Naive B cell (primary cell): ENCODE measurements around the gene SAP25. TPM values are rescaled to one million over a fixed set of nuclear protein-coding genes. Genes with fewer than 3 reads are reported as not detected.
A peak's percentile ranks its signal among the peaks of the same experiment; 100 is the strongest.

Source experiments
- ATAC-seq, 2 donors: fragments of 150-1000 bp; cut with Tn5 transposase; 2 replicates each; pipeline ENCODE4 v1.10.0; 2021; ENCODE audit warnings: low read depth in 2 of 2, mild to moderate bottlenecking in 2 of 2, moderate library complexity in 2 of 2
- DNase-seq: peaks from one replicate; pipeline ENCODE4 v3.0.0; 2022
- H3K27ac Mint-ChIP-seq, 6 donors: one replicate each; pipeline ENCODE4 v1.8.0; 2020 to 2022; ENCODE audit warnings: mild to moderate bottlenecking in 6 of 6, mixed read lengths in 6 of 6, moderate library complexity in 5 of 6, inconsistent platforms in 2 of 6
- H3K27me3 Mint-ChIP-seq, 3 donors: one replicate each; pipeline ENCODE4 v1.8.0; 2021 to 2022; ENCODE audit warnings: mixed read lengths in 3 of 3, mild to moderate bottlenecking in 1 of 3
- H3K36me3 Mint-ChIP-seq, 2 donors: one replicate each; pipeline ENCODE4 v1.8.0; 2020 to 2022; ENCODE audit warnings: mixed read lengths in 2 of 2, inconsistent platforms in 1 of 2, mild to moderate bottlenecking in 1 of 2
- H3K4me1 Mint-ChIP-seq, 3 donors: one replicate each; pipeline ENCODE4 v1.8.0; 2020 to 2022; ENCODE audit warnings: mixed read lengths in 3 of 3, inconsistent platforms in 1 of 3, mild to moderate bottlenecking in 1 of 3, moderate library complexity in 1 of 3
- H3K4me3 Mint-ChIP-seq, 8 donors: one replicate each; pipeline ENCODE4 v1.8.0; 2020 to 2022; ENCODE audit warnings: mild to moderate bottlenecking in 8 of 8, mixed read lengths in 8 of 8, moderate library complexity in 8 of 8, inconsistent platforms in 2 of 8
- H3K9me3 Mint-ChIP-seq, 7 donors: one replicate each; pipeline ENCODE4 v1.8.0; 2020 to 2022; ENCODE audit warnings: mixed read lengths in 7 of 7, mild to moderate bottlenecking in 5 of 7, inconsistent platforms in 2 of 7, moderate library complexity in 1 of 7
- polyA plus RNA-seq, 6 donors: library from polyadenylated mRNA; unstranded; fragments of 300-500 nt; fragmentation: Illumina TruSeq; gene quantifications; one replicate each; pipeline ENCODE4 v1.2.3, GENCODE V29; 2021; ENCODE audit warnings: low read depth in 6 of 6

SAP25 gene
- polyA plus RNA-seq: not detected

DNA sequence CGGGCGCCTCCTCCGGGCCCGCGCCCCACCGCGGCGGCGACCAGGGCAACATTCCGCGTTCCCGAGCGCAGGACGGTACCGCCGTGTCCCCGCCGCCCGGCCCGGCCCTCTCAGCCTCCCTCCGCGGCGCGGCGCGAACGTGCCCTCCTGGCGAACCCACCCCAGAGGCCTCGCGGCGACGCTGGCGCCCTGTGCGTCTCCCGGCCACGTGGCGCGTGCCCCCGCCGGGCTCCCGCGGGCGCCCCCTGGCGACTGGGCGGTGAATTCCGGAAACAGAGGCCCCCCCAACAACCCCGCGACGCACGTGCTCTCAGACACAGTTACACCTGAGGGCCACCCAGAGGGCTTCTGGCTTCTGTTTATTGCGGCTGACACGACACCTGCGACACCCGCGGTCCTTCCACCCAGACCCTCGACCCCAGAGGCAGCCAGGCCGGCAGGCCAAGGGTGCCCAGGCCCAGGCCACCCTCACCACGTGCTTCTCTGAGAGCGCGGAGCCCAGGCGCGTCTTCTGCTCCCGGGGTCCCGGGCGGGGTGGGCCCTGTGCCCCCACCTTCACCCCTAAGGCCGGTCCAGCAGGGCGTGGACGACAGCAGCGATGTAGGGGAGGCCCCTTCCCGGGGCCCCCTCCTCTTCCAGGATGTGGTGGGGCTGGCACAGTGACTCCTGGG lies at the start of gene SAP25:
Gene SAP25, minus strand, starts transcription at position 210 of the 671 bp plus-strand sequence. Its CDS starts 158 bp downstream, at position 52.
- Mint-ChIP-seq H3K9me3 (no peaks in the 10 kb centered on the region), H3K4me3 (no peak within 1 kb of the TSS), H3K27ac (peak within 1 kb of the TSS in 1 of 6 donors; percentile 71), H3K36me3 (peaks cover 0 to 21% of the 10 kb centered on the region in 2 donors), H3K27me3 (no peaks in the 10 kb centered on the region), H3K4me1 (peaks cover 14 to 32% (median 22%) of the 10 kb centered on the region in 3 donors)
- DNase-seq (no peak), ATAC-seq (no peak)

DNA sequence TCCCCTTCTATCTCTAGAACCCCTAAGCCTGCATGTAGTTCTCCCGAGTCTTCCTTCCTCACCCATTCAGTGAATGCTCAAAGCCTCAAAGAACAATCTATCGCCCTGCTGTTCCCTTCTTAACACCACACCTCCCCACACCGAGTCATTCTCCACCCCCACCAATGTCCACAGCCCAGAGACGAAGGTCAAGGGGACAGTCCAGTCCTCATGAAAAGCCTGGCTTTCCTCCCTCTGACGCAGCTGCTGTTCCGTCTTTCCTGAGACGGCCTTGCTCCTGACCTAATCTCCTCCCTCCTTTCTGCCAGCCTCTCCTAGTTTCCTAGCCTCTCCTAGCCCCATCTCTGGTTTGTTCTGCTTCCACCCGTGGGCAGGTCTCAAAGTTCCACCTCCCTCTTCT lies 47.9 kb upstream of the SAP25 start:
- H3K9me3 Mint-ChIP-seq: no peaks in the 10 kb centered on the region

DNA sequence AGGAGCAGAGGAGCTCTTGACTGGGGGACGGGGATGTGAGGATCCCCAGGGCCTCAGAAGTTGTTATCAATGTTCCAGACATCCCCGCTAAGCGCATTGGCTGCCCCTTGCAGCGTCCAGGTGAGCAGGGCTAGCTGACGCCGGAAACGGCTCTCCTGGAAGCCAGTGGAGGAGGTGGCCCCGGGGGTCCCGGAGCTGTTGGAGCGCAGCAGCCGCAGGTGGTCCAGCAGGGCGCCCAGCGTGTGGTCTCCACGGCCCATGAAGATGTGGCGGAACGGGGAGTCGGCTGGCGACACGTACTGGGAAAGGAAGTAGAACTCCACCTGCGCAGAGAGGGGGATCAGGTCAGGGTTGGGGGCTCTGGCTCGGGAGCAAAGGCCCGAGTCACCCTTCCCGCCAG lies 47.1 kb upstream of the SAP25 start:
- Mint-ChIP-seq H3K4me3 (no peak overlapping the region), H3K27ac (peak overlapping the region in 1 of 6 donors; percentile 18), H3K9me3 (no peaks in the 10 kb centered on the region), H3K4me1 (peaks cover 0 to 7% (median 2%) of the 10 kb centered on the region in 3 donors), H3K36me3 (no peaks in the 10 kb centered on the region), H3K27me3 (no peaks in the 10 kb centered on the region)
- DNase-seq: no peak
- ATAC-seq: no peak

More for the DNA sequence above, 47.9 kb upstream of the SAP25 start:
- Mint-ChIP-seq H3K4me3 (no peak overlapping the region), H3K36me3 (no peaks in the 10 kb centered on the region), H3K27me3 (no peaks in the 10 kb centered on the region), H3K4me1 (peaks cover 0 to 14% (median 8%) of the 10 kb centered on the region in 3 donors), H3K27ac (peak overlapping the region in 1 of 6 donors; percentile 73)
- no peak for DNase-seq
- ATAC-seq: no peak

DNA sequence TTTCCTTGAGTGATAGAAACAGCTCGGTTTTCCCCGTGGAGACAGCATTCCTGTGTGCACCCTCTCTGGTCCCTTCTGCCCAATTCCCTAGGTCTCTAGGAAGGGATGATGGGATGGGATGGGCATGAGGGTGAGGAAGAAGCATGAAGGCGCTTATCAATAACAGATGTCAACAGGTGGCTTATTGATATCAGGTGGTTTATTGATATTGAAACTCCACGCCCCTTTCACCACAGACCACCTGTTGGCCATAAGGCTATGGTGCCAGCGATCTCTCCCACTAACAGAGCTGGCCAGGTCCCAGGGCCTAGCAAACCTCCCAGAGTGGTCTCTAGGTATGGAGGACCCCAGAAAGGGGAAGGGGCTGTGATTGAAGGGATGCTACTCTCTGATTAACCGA lies 46.5 kb upstream of the SAP25 start:
- ATAC-seq (no peak), DNase-seq (no peak)
- Mint-ChIP-seq H3K27ac (no peak overlapping the region), H3K27me3 (no peaks in the 10 kb centered on the region), H3K36me3 (no peaks in the 10 kb centered on the region), H3K4me1 (peaks cover 0 to under 1% (median 0%) of the 10 kb centered on the region in 3 donors), H3K9me3 (no peaks in the 10 kb centered on the region), H3K4me3 (no peak overlapping the region)

DNA sequence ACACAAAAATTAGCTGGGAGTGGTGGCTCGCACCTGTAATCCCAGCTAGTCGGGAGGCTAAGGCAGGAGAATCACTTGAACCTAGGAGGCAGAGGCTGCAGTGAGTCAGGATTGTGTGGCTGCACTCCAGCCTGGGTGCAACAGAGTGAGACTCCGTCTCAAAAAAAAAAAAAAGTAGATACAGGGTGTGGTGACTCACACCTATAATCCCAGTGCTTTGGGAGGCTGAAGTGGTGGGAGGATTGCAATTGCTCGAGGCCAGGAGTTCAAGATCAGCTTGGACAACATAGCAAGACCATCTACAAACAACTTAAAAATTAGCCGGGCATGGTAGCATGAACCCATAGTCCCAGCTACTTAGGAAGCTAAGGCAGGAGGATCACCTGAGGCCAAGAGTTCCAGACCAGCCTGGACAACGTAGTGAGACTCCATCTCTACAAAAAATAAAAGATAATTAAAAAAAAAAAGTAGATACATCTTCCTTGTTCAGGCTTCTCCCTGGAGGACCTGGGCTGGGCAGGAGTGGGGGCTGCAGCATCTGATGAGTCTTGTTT lies 40.7 kb upstream of the SAP25 start:
- H3K36me3 Mint-ChIP-seq: no peaks in the 10 kb centered on the region
- H3K4me3 Mint-ChIP-seq: peak overlapping the region in 1 of 8 donors; percentile 16
- no peaks in the 10 kb centered on the region for H3K9me3 Mint-ChIP-seq
- ATAC-seq (no peak), DNase-seq (no peak)
- no peak overlapping the region for H3K27ac Mint-ChIP-seq
- no peaks in the 10 kb centered on the region for H3K27me3 Mint-ChIP-seq
- peaks cover 14 to 27% (median 20%) of the 10 kb centered on the region in 3 donors for H3K4me1 Mint-ChIP-seq

DNA sequence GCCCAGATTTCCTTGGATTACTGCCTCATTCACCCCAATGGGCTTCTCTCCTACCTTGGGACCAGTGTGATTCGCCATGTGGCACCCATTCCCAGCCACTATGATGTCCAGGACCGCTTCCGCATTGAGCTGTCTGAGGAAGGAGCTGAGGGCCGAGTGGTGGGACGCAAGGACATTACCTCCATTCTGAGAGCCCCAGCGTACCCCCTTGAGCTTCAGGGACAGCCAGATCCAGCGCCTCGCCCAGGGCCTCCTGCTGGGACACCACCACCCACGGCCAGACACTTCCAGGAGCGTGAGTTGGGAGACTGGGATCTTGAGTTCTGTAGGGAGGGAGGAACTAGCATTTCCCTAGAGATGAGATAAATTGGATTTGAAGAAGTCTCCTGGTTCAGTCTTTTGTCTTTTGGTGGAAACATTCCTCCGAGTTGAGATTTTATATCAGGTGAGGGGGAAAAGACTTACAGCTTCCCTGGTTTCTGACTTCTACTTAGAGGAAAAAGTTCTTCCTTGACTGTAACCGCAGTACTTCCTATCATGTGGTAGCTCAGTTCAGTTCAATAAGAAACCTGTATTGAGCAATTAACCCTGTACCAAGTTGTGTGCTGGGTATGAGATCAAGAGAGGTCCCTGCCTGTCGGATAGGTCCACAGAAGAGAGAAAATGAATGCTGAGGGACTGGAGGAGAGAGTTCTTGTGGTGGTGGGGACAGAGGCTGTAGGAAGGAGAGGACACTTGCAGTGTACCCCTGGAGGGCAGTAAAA lies 39.9 kb upstream of the SAP25 start:
- H3K27ac Mint-ChIP-seq: peak overlapping the region in 3 of 6 donors; percentile 36 to 96 (median 63)
- DNase-seq (no peak), ATAC-seq (no peak)
- no peaks in the 10 kb centered on the region for H3K36me3 Mint-ChIP-seq
- H3K4me1 Mint-ChIP-seq: peaks cover 14 to 27% (median 20%) of the 10 kb centered on the region in 3 donors
- H3K27me3 Mint-ChIP-seq: no peaks in the 10 kb centered on the region
- peak overlapping the region; percentile 47 to 100 (median 88) for H3K4me3 Mint-ChIP-seq
- no peaks in the 10 kb centered on the region for H3K9me3 Mint-ChIP-seq

DNA sequence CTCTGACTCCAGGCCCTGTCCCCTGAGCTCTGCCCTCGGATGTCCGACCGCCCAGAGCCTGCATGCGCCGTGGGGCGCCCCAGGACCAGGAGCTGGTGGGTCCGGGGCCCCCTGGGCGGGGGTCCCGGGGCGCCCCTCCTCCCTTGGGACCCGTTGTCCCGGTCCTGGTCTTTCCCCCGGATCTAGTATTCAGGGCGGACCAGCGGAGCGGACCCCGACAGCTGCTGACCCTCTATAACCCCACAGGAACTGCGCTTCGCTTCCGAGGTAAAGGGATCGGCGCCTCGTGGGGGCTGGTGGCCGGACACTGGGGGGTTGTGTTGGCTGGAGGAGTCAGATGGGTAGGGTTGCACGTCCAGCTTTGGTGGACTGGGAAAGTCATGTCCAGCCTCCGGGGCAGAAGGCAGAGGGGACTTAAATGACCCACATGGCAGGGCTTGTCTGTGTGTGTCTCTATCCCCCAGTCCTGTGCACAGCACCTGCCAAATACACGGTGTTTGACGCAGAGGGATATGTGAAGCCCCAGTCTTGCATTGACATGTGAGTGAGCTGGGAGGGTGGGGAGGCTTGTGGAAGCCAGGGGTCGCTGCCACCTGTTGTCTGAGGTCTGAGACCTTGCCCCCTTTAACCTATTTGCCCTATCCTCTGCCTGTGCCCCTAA lies 39.2 kb upstream of the SAP25 start:
- H3K9me3 Mint-ChIP-seq: no peaks in the 10 kb centered on the region
- DNase-seq: peak; percentile 17
- no peaks in the 10 kb centered on the region for H3K27me3 Mint-ChIP-seq
- H3K4me1 Mint-ChIP-seq: peaks cover 14 to 27% (median 21%) of the 10 kb centered on the region in 3 donors
- ATAC-seq: no peak
- peak overlapping the region; percentile 81 to 100 (median 98) for H3K4me3 Mint-ChIP-seq
- H3K36me3 Mint-ChIP-seq: no peaks in the 10 kb centered on the region
- peak overlapping the region in 5 of 6 donors; percentile 62 to 96 (median 83) for H3K27ac Mint-ChIP-seq

DNA sequence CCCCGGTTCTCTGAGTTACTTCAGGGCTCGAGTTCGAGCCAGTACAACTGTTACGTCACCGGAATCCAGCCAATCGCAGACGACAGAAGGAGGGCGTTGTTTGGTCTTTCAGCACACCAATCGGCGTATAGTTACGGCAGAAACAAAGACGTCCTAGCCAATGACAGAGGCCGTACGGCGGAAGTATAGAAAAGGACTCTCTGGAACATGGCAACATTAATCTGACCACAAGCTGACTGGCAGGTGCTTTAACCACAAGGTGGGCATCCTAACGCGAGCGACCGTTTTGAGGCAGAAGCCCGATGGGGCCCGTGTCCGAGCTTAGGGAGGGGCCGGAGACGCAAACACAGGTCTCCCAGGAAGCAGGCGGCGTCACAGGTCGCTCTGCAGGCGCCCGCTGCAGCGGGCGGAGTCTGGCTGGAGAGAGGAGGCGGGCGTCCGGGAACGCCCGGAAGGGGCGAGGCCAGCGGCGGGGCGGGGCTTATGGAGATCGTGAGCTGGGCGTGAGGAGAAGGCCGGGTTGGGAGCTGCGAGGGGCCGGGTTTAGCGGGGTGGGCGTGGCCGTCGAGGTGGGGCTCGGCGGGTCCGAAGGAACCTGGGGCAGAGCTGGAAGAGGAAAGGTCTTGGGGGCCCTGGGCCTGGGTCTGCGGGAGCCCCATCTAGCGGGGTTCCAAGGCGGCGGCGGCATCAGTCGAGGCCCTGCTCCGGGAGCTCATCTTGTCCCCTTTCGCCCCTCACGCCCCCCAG lies 38.5 kb upstream of the SAP25 start, which contains the start of gene MOSPD3:
Gene MOSPD3, plus strand, starts transcription at position 558 of the 747 bp plus-strand sequence. CDS start 252 bp downstream, outside the sequence.
- Mint-ChIP-seq H3K36me3 (no peaks in the 10 kb centered on the region), H3K9me3 (no peaks in the 10 kb centered on the region), H3K4me1 (peaks cover 18 to 27% (median 24%) of the 10 kb centered on the region in 3 donors), H3K27me3 (no peaks in the 10 kb centered on the region), H3K4me3 (peak within 1 kb of the TSS; percentile 97 to 100 (median 99)), H3K27ac (peak within 1 kb of the TSS; percentile 96 to 100 (median 100))
- ATAC-seq: peak; percentile 86 to 87
- peak; percentile 99 for DNase-seq

DNA sequence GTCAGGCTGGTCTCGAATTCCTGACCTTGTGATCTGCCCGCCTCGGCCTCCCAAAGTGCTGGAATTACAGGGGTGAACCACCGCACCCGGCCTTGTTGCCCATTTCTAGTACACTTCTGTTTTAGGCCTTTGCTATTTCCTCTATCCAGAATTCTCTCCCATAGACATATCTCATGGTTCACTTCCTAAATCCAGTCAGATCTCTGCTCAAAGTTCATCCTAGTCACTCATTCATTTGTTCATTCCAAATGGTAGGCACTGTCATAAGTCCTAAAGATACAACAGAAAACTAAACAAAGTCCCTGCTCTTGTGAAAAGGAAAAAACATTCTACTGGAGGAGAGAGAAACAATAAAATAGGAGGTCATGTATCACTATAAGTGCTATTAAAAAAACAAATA lies 36.3 kb upstream of the SAP25 start:
- no peak for DNase-seq
- H3K27me3 Mint-ChIP-seq: no peaks in the 10 kb centered on the region
- peak overlapping the region in 3 of 8 donors; percentile 97 to 100 (median 98) for H3K4me3 Mint-ChIP-seq
- H3K4me1 Mint-ChIP-seq: peaks cover 27 to 37% (median 34%) of the 10 kb centered on the region in 3 donors
- H3K27ac Mint-ChIP-seq: peak overlapping the region in 1 of 6 donors; percentile 60
- no peaks in the 10 kb centered on the region for H3K36me3 Mint-ChIP-seq
- no peaks in the 10 kb centered on the region for H3K9me3 Mint-ChIP-seq
- no peak for ATAC-seq

DNA sequence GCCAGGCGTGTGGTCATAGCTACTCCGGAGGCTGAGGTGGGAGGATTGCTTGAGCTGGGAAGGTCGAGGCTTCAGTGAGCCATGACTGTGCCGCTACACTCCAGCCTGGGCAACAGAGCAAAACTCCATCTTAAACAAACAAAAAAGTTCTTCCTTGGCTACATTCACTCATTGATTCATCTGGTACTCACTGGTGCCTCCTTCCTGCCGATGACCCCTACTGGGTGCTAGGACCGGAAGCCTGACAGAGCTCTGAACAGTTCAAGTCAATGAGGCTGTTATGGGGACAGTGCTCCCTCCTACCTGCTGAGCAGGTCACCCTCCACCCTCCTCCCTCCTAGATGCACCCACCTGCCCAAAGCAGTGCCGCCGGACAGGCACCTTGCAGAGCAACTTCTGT lies 33.4 kb upstream of the SAP25 start:
- no peaks in the 10 kb centered on the region for H3K9me3 Mint-ChIP-seq
- ATAC-seq (no peak), DNase-seq (no peak)
- peak overlapping the region in 1 of 6 donors; percentile 9 for H3K27ac Mint-ChIP-seq
- H3K4me3 Mint-ChIP-seq: peak overlapping the region in 5 of 8 donors; percentile 3 to 93 (median 56)
- no peaks in the 10 kb centered on the region for H3K27me3 Mint-ChIP-seq
- peaks cover 26 to 28% (median 26%) of the 10 kb centered on the region in 3 donors for H3K4me1 Mint-ChIP-seq
- H3K36me3 Mint-ChIP-seq: no peaks in the 10 kb centered on the region

DNA sequence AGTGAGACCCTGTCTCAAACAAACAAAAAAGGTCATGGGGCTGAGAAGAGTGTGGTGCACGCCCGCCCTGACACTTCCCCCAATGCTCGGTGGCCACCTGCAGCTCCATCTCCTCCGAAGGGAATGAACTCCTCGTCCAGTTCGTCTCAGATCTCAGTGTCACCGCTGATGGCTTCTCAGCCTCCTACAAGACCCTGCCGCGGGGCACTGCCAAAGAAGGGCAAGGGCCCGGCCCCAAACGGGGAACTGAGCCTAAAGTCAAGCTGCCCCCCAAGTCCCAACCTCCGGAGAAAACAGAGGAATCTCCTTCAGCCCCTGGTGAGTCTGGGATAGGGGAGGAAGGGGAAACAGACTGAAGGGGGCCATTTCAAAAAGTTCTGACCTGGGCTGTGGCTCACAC lies 32.6 kb upstream of the SAP25 start:
- no peaks in the 10 kb centered on the region for H3K9me3 Mint-ChIP-seq
- H3K36me3 Mint-ChIP-seq: no peaks in the 10 kb centered on the region
- H3K27me3 Mint-ChIP-seq: peaks cover 0 to 4% (median 0%) of the 10 kb centered on the region in 3 donors
- peaks cover 20 to 25% (median 23%) of the 10 kb centered on the region in 3 donors for H3K4me1 Mint-ChIP-seq
- ATAC-seq (no peak), DNase-seq (no peak)
- no peak overlapping the region for H3K27ac Mint-ChIP-seq
- peak overlapping the region; percentile 42 to 93 (median 90) for H3K4me3 Mint-ChIP-seq
